HG03354 (cell line): ENCODE measurements around the gene DGKI.

ENCODE experiments used
- ATAC-seq: cut with Tn5 transposase; IDR thresholded peaks from one replicate; pipeline ENCODE4 v1.9.1; 2021; ENCODE audit warnings: mild to moderate bottlenecking; ENCODE audit not compliant: unreplicated experiment, poor library complexity, severe bottlenecking

Gene DGKI

GRCh38 chr7:137703291-137704010 is 143.3 kb downstream of the DGKI start:
- no peak for ATAC-seq

DNA sequence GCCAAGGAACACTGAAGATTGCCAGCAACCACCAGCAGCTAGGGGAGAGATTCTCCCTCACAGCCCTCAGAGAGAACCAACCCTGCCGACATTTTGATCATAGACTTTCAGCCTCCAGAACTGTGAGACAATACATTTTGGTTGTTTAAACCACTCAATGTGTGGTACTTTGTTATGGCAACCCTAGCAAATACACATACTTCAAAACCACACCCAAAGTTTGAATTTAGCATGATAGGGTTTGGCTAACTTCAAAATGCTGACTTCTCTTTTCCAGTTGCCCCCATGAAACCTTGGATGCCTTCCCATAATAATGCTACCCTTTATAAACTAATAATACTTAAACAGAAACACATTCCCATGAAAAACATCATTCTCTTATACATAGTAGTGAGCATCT is 149.8 kb downstream of the DGKI start:
- no peak for ATAC-seq

- ATAC-seq = no peak
These were observed 150.4 kb downstream of the DGKI start for GRCh38 chr7:137696376-137696775.

DNA sequence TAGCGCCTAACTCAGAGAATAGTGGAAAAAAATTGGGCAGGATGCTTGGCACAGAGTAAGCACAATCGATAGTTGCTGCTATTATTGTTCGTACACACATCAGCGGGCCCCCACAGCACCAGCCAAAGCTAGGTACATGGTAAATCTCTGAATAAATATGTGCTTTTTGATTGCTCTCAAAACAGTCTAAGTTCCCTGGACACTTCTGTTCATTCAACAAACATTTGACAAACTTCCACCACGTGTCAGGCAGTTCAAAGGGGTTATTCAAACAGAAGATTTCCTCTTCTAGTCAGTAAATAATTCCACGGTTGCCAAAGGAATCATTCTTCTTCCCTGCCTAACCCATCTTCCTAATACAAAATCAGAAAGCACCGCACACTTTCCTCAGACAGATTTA is 150.8 kb downstream of the DGKI start:
- ATAC-seq = no peak

- ATAC-seq = no peak
These were observed 151.3 kb downstream of the DGKI start for GRCh38 chr7:137695494-137695893.

GRCh38 chr7:137694405-137694804 is 152.4 kb downstream of the DGKI start:
- peak; percentile 81 for ATAC-seq

GRCh38 chr7:137692399-137692798 is 154.4 kb downstream of the DGKI start:
- no peak for ATAC-seq

DNA sequence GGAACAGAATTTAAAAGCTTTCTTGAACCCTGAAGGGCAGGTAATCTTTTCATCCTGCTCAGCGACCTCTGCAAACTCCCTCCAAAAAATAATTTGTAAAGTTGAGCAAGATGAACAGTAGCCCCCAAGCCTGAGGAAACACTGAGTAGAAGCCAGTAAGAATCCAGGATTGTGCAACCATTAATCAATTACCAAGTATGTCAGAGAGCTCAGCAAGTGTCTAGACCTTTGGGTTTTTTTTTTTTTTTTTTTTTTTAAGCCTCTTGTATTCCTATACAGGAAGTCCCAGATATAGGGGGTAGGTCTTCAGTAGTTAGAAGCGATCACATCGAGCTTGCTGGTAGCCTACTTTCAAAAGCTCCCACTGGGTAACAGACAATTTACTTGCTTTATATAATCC is 155.2 kb downstream of the DGKI start:
- ATAC-seq = no peak

DNA sequence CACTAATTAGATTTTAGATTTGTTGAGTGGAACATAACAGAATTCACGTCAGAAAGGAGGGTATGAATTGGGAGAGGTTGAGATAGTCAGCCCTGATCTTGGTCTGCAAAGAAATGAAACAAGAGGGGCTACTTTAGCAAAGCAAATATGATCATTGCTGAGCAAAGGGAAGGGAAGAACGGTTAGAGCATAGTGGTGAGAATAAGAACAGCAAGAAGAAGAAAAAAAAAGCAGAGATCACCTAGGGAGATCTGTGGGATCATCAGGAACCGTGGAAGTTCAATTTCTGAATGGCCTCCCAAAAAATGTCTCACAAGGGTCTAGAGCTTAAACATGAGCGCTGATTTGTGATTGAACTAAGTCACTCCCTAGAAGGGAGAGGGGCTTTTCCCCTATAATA is 156.1 kb downstream of the DGKI start:
- no peak for ATAC-seq

DNA sequence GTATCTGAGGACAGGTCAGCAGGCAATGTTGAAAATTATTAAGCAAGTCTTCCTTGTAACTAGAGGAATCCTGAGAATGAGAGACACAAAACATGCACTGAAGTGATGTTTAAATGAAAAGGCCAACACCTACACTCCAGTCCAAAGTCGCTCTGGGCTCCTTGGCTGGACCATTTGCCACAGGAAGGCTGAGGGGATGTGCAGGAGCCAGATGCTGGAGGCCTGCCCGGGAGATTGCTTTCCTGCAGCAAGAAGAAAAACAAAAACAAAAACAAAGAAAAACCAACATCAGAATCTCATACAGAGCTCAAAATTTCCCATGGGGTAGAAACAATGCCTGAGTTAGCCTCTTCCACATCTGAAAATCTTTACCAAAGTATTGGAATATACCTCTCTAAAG is 157.0 kb downstream of the DGKI start:
- no peak for ATAC-seq

GRCh38 chr7:137687556-137688265 is 159.1 kb downstream of the DGKI start:
- ATAC-seq = no peak

DNA sequence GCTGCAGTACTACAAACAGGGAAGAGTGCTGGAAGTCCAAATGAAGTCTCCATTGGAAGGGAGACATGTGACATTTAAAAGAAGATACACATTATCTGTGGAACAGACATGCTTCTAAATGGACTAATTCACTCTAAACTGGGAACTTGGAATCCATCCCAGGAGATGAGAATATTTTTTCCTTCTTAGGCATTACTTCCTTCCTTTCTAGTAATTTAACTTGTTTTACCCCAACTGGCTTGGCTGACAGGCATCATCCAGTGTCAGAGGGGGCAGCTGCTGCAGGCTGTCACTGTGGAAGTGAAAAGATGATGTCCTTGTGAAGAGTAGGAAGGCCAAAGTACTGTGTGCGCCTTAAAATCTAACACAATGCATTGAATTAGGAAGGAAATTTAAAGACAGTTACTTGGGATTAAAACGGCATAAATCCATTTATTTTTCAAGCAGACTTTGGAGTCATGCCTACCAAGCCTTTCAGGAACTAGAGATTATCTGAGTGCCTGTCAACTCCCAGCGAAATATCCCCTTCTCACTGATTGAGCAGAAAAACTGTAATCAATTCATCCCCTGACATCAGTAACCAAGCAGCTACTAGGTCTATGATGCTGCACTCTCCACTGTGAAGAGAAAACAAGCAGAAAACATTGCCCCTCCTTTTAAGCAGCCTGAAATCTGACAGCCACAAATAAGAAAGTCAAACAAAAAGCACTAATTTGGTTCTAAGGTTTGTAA is 161.2 kb downstream of the DGKI start:
- no peak for ATAC-seq

GRCh38 chr7:137684776-137685175 is 162.0 kb downstream of the DGKI start:
- ATAC-seq = no peak

DNA sequence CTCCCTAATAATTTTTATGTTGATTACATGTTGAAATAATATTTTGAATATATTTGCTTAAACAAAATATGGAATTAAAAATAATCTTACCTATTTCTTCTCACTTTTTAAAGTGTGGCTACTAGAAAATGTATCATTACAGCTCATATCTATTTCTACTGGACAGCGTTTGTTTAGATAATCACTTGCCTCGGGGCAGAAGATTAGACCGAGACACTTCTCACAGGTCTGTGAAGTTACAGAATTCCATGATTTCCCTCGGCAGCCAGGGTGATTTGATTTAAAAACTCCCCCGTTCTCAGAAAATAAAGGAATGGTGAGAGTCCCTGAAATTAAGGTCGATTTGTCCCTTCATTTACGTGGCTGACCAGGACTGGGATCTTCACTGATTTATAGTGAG is 162.5 kb downstream of the DGKI start:
- ATAC-seq = no peak

- no peak for ATAC-seq
These were observed 164.2 kb downstream of the DGKI start for GRCh38 chr7:137682596-137682995.

- ATAC-seq = no peak
These were observed 164.9 kb downstream of the DGKI start for GRCh38 chr7:137681657-137682562.

DNA sequence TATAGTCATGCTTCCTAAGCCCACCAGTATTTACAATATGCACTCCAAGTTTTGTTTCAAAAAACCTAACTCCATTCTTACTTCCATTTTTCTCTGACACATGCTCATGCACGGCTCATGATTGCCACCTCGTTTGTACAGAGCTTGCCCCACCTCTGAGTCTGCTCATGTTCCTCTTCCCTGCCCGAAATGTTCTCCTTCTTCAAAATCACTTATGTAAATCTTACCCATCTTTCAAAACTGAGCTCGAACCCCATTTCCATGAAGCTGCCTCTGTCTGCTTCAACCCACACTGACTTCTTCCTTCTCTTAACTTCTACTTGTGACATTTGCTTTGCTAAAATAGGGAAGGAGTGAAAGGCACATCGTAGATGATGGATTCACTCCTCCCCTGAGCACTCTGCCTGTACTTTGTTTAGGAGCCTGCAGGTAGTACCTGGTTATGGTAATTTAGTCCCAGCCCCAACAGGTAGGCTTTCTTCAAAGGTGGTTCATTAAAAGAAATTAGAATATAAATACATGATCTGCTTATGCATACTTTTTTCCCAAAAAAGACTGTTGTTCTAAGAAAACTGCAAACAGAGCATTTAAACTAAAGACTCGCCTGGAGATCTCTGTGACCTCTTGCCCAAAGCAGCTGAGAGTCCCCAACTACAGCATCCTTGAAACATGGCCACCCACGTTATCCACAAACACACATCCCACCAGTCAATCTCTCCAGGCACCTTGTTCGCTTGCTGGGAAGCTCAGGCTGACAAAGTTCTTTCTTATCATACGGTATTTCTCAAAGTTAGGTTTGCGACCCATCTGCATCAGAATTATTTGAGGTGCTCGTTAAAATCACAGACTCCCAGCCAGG is 172.0 kb downstream of the DGKI start:
- ATAC-seq = no peak

- no peak for ATAC-seq
These were observed 172.7 kb downstream of the DGKI start for GRCh38 chr7:137674048-137674447.

DNA sequence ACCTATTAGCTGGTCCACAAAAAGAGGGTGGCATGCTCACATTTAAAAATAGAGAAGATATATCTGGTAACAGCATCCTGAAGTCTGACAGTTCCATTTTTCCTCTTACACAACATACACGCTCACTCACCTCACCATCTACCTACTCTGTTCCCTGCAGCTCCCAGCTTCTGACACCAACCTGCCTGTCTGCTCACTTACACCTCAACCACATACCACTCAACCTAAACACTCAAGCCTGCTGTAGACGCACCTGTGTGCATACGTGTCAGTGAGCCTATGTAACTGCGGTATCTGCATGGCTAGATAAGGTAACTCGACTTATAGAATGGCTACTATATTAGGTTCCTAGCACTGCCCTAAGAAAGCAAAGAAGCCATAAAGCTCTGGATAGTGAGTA is 174.9 kb downstream of the DGKI start:
- no peak for ATAC-seq
